HG03196 (cell line): ENCODE measurements around the gene GTSF1L.
A peak's percentile ranks its signal among the peaks of the same experiment; 100 is the strongest.

Source experiments
- ATAC-seq: cut with Tn5 transposase; IDR thresholded peaks from one replicate; pipeline ENCODE4 v1.9.1; 2021; ENCODE audit not compliant: unreplicated experiment

Gene GTSF1L

DNA sequence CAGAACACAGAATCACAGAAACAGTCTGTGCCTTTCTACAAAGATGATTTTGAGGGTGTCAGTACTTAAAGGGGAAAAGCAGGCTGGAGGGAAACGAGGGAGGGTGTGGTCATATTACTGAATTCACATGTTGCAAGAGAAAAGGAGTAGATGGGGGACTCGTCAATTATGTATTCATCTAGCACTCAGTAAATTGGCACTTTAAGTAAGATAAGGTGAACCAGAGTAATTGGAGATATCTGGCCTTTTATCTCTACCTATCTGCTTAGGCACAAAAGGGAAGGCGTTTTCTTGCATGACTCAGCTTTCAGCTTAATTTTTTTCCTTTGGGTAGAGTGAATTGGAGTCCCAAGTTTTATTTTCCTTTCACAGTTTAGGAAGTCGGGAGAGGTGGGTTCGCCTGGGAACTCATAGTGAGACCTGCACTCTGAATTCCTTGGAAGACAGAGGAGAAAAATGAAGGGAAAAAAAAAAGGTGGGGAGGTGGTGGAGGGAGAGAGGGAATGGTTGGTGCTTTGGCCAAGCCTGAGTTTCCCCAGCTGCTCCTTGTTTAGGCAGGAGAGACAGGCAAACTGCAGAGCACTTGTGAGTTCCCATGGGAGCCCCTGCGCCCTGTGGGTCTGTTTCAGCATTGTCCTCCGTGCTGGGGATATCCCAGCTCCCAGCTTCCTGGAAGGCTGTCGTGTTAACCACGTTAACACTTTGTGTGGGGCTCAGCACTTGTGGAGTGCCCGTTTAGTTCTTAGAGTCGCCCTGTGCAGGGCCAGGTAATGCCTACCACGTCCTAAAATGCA lies 19.7 kb upstream of the GTSF1L start:
- ATAC-seq, result no peak

GRCh38 chr20:43744966-43745730 lies 18.3 kb upstream of the GTSF1L start:
- ATAC-seq, result no peak

DNA sequence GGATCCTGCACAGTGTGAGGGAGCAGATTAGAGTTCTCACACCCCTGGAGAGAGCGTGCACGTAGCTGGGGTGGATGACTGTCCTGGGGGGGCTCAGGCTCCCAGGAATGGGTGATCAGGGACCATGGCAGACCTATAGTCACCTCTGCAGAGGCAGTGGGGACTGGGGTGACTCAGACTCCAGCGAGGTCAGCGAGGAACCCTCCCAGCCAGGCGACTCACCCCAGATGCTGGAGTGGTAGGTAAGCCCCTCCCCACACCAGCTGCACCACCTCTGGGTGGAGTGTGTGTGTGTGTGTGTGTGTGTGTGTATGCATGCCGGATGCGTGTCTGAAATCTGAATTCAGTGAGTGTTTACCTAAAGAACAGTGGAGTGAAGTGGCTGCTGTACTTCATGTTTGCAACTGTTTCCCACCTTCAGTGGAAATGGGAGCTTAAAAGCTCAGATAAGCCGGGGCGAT lies 17.4 kb upstream of the GTSF1L start:
- ATAC-seq, result no peak

GRCh38 chr20:43740642-43741041 lies 13.8 kb upstream of the GTSF1L start:
- no peak for ATAC-seq

GRCh38 chr20:43739148-43739749 lies 12.4 kb upstream of the GTSF1L start:
- no peak for ATAC-seq

DNA sequence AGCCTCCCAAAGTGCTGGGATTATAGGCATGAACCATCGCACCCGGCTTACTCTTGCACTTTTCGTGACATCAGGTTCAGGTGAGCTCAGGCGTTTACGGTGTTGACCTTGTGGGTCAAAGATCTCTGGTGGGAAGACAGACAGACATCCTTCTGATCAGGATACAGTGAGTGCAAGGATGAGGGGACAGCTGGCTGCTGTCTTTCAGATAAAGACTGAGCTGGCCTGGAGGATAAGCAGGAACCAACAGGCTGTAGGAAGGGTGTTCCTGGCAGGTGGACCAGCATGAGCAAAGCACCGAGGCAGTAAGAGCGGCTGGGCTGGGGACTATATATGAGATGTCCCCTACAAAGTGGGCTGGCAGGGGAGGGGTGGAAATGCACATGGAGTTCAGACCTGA lies 11.1 kb upstream of the GTSF1L start:
- ATAC-seq, result no peak

DNA sequence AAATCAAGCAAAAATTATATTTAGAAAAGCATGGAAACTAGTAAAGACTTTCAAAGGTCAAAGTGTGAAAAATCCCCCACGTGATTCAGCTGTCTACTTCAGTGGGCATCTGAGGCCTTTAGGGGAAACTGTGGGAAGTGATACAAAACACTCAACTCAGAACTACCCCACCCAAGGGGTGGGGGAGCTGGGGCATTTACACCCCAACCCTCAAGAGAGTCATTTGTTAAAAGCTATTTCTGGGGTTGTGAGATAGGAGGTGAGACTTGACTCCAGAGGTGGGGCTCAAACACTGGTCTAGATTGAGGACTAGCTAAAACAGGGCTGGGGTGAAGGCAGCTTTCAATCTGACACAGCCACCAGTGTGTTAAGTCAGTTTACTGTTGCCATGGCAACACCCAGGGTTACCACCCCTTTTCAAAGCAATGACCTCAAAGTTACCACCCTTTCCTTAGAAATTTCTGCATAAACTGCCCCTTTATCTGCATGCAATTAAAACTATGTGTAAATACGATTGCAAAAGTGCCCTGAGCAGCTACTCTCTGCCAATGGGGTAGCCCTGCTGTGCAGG lies 9.9 kb upstream of the GTSF1L start:
- ATAC-seq, result peak; percentile 65

GRCh38 chr20:43731927-43732326 lies 5.1 kb upstream of the GTSF1L start:
- ATAC-seq, result no peak

- no peak for ATAC-seq
These were observed 4.7 kb upstream of the GTSF1L start for GRCh38 chr20:43731469-43731868.

DNA sequence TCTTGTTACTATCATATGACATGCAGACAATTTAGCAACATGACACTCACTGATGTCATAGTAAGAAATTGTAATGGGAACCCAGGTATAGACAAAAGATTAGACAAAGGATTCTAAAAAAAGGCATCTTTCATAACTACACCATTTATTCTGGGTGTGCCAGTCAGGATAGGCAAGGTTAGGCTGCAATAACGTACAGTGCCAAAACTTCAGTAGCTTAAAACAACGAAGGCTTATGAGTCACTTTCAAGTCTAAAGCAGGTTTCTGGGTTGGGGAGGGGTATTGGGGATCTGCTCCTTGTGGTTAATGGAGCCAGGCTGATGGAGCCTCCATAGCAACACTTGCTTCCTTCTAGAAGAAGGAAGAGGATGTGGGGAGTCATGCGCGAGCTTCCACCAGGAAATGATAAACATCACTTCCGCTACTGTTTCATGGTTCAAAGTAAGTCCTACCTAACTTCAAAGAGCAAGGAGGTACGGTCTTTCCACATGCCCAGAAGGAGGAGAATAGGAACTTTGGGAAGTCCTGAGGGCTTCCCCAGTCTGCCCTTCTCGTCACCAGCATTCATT lies 2.0 kb upstream of the GTSF1L start:
- ATAC-seq, result no peak

- no peak for ATAC-seq
These were observed 1.3 kb upstream of the GTSF1L start for GRCh38 chr20:43727980-43728590.

GRCh38 chr20:43726333-43726732 lies 469 bp downstream of the GTSF1L start:
- no peak for ATAC-seq

GRCh38 chr20:43725666-43726065 lies 1.1 kb downstream of the GTSF1L start:
- no peak for ATAC-seq

DNA sequence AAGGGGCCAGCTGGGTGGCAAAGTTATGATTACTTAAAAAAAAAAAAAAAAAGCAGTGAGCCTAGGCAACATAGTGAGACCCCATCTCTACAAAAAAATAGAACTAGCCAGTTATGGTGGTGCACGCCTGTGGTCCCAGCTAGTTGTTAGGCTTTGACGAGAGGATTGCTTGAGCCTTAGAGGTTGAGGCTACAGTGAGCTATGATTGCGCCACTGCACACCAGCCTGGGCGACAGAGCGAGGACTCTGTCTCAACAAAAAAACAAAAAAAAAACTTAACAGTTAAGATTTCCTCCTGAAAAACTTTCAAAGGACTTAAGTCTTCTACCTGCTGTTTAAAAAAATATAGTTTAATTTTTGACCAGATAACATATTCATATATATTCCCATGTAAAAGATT lies 2.4 kb downstream of the GTSF1L start:
- ATAC-seq, result no peak

GRCh38 chr20:43723735-43724134 lies 3.1 kb downstream of the GTSF1L start:
- ATAC-seq, result no peak

DNA sequence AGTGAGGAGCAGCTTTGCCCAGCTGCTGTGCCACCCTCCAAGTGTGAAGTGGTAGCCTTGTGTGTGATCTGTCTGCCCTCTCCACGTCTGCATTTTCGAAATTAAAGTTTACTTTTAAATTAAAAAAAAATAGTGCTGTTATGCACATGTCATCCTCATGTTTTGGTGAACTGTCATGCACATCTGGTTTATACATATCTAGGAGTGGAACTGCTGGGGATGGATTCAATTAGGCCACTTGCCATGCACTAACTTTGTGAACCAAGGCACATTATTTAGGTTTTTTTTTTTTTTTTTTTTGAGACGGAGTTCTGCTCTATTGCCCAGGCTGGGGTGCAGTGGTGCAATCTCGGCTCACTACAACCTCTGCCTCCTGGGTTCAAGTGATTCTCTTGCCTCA lies 3.6 kb downstream of the GTSF1L start:
- no peak for ATAC-seq

- ATAC-seq, result no peak
These were observed 4.7 kb downstream of the GTSF1L start for GRCh38 chr20:43722153-43722505.

- ATAC-seq, result no peak
These were observed 5.2 kb downstream of the GTSF1L start for GRCh38 chr20:43721429-43722152.

- ATAC-seq, result no peak
These were observed 5.7 kb downstream of the GTSF1L start for GRCh38 chr20:43721097-43721428.

GRCh38 chr20:43720007-43720406 lies 6.8 kb downstream of the GTSF1L start:
- no peak for ATAC-seq
